Measurements from ENCODE around the gene RUSC2. TPM values are rescaled to one million over a fixed set of nuclear protein-coding genes. Genes with fewer than 3 reads are reported as not detected.
"Not testable (repeated sequence)": the region's sequence is repeated elsewhere in the genome, so short reads cannot be mapped to it uniquely, and the experiment has no call there.

RUSC2 gene
- total RNA-seq, 1 donor from 2014 or later, result 116 TPM

DNA sequence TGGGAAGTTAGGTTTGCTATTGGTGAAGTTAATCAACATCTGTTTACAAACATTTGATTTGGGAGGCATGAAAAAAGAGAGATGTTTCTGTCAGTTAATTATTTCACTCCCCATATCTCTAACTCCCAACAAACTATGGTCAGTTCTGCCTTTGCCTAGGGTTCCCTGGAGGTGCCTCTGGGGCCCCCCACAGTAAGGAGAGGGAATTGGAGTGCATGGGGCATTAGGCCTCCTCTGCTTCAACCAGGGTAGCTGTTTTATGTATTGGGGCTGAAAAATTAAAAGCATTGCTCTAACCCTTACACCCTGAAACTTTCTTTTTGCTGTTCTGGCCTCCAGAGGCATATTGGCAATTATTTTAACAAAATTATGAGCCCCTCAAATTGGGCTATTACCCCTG lies 32.3 kb downstream of the RUSC2 start:
- TF ChIP-seq CTCF (IDR thresholded peaks at IDR 0.05), result peak in 1 of 3 experiments; percentile 6
- H3K27ac ChIP-seq, result peak overlapping the region; percentile 94 to 95
- H3K4me3 ChIP-seq, result no peak overlapping the region
- H3K36me3 ChIP-seq, result no peaks in the 10 kb centered on the region
- H3K9me3 ChIP-seq, result no peaks in the 10 kb centered on the region
- intact Hi-C loops (cut with DNase I), result no loop called here
- peaks cover 24 to 76% of the 10 kb centered on the region in 2 donors for H3K4me1 ChIP-seq
- no peaks in the 10 kb centered on the region for H3K27me3 ChIP-seq
- no peak for DNase-seq (ENCODE audit: low spot score in 2 of 2)

GRCh38 chr9:35522700-35523099 lies 32.8 kb downstream of the RUSC2 start:
- Histone ChIP-seq H3K27ac (peak overlapping the region; percentile 94 to 95), H3K27me3 (no peaks in the 10 kb centered on the region), H3K36me3 (no peaks in the 10 kb centered on the region), H3K4me1 (peaks cover 21 to 74% of the 10 kb centered on the region in 2 donors), H3K9me3 (no peaks in the 10 kb centered on the region), H3K4me3 (no peak overlapping the region)
- no peak for TF ChIP-seq CTCF (IDR thresholded peaks at IDR 0.05)
- DNase-seq (ENCODE audit: low spot score in 2 of 2), result no peak
- intact Hi-C loops (cut with DNase I), result no loop called here

GRCh38 chr9:35523556-35523955 lies 33.6 kb downstream of the RUSC2 start:
- intact Hi-C loops (cut with DNase I); H3K36me3 ChIP-seq; H3K27me3 ChIP-seq; DNase-seq (ENCODE audit: low spot score in 2 of 2); H3K9me3 ChIP-seq; H3K4me3 ChIP-seq: not testable (repeated sequence)
- Histone ChIP-seq H3K4me1 (peaks cover 21 to 72% of the 10 kb centered on the region in 2 donors), H3K27ac (peak overlapping the region; percentile 94 to 95)

- no peak for TF ChIP-seq CTCF (IDR thresholded peaks at IDR 0.05)
- Histone ChIP-seq H3K4me1 (peaks cover 10 to 64% of the 10 kb centered on the region in 2 donors), H3K27ac (peak overlapping the region; percentile 72 to 94), H3K4me3 (no peak overlapping the region), H3K27me3 (no peaks in the 10 kb centered on the region), H3K36me3 (no peaks in the 10 kb centered on the region), H3K9me3 (no peaks in the 10 kb centered on the region)
- peak in 1 of 2 donors; percentile 31 for DNase-seq (ENCODE audit: low spot score in 2 of 2)
- intact Hi-C loops (cut with DNase I), result no loop called here
These were observed 36.3 kb downstream of the RUSC2 start for GRCh38 chr9:35526087-35526801.

- no peak for TF ChIP-seq CTCF (IDR thresholded peaks at IDR 0.05)
- Histone ChIP-seq H3K4me1 (peaks cover 3 to 45% of the 10 kb centered on the region in 2 donors), H3K27ac (peak overlapping the region; percentile 62 to 94)
These were observed 39.4 kb downstream of the RUSC2 start for GRCh38 chr9:35529161-35529823.

GRCh38 chr9:35533398-35533797 lies 43.5 kb downstream of the RUSC2 start:
- H3K4me3 ChIP-seq, result no peak overlapping the region
- intact Hi-C loops (cut with DNase I), result no loop called here
- H3K4me1 ChIP-seq, result peaks cover 7 to 34% of the 10 kb centered on the region in 2 donors
- DNase-seq (ENCODE audit: low spot score in 2 of 2), result peak in 1 of 2 donors; percentile 47
- H3K27ac ChIP-seq, result peak overlapping the region in 1 of 2 donors; percentile 45
- peaks cover 0 to 4% of the 10 kb centered on the region in 2 donors for H3K36me3 ChIP-seq
- no peaks in the 10 kb centered on the region for H3K27me3 ChIP-seq
- H3K9me3 ChIP-seq, result no peaks in the 10 kb centered on the region
- TF ChIP-seq CTCF (IDR thresholded peaks at IDR 0.05), result no peak

More at GRCh38 chr9:35529161-35529823, 39.4 kb downstream of the RUSC2 start:
- H3K27me3 ChIP-seq, result no peaks in the 10 kb centered on the region
- H3K4me3 ChIP-seq, result no peak overlapping the region
- intact Hi-C loops (cut with DNase I), result no loop called here
- H3K36me3 ChIP-seq, result peaks cover 0 to under 1% of the 10 kb centered on the region in 2 donors
- H3K9me3 ChIP-seq, result no peaks in the 10 kb centered on the region
- DNase-seq (ENCODE audit: low spot score in 2 of 2), result peak in 1 of 2 donors; percentile 40

GRCh38 chr9:35534921-35535320 lies 45.0 kb downstream of the RUSC2 start:
- Histone ChIP-seq H3K27ac (peak overlapping the region; percentile 36 to 38), H3K4me1 (peaks cover 11 to 39% of the 10 kb centered on the region in 2 donors)
- DNase-seq (ENCODE audit: low spot score in 2 of 2), result peak in 1 of 2 donors; percentile 41
- intact Hi-C loops (cut with DNase I), result loop anchor here (2.0 kb wide), 1 partner anchor 16 kb away; no protein-coding TSS in a partner anchor
- H3K27me3 ChIP-seq, H3K36me3 ChIP-seq, H3K4me3 ChIP-seq, H3K9me3 ChIP-seq: not testable (repeated sequence)
